ENCODE results near the gene SLC25A15.

The SLC25A15 gene

GRCh38 chr13:40799508-40799907 lies 10.1 kb downstream of the SLC25A15 start:
- no peak overlapping the region for H2AFZ ChIP-seq (ENCODE audit: low read depth, low read length, severe bottlenecking)
- no peak overlapping the region for H3K4me2 ChIP-seq (ENCODE audit: low read depth, low read length, poor library complexity, severe bottlenecking)
- H3K79me2 ChIP-seq (ENCODE audit: insufficient read depth, low read length), result no peaks in the 10 kb centered on the region
- no peaks in the 10 kb centered on the region for H3K27me3 ChIP-seq (ENCODE audit: low read length)
- H3K9me2 ChIP-seq (replicated peaks; ENCODE audit: insufficient read depth, low read length), result no peaks in the 10 kb centered on the region
- peaks cover 6% of the 10 kb centered on the region; the same call in 1 of the 2 replicates for H3K36me3 ChIP-seq (ENCODE audit: low read length)
- H3K27ac ChIP-seq (ENCODE audit: low read depth, low read length), result no peak overlapping the region
- H3F3A ChIP-seq (ENCODE audit: insufficient read depth), result no peaks in the 10 kb centered on the region
- TF ChIP-seq, protein P1, sequence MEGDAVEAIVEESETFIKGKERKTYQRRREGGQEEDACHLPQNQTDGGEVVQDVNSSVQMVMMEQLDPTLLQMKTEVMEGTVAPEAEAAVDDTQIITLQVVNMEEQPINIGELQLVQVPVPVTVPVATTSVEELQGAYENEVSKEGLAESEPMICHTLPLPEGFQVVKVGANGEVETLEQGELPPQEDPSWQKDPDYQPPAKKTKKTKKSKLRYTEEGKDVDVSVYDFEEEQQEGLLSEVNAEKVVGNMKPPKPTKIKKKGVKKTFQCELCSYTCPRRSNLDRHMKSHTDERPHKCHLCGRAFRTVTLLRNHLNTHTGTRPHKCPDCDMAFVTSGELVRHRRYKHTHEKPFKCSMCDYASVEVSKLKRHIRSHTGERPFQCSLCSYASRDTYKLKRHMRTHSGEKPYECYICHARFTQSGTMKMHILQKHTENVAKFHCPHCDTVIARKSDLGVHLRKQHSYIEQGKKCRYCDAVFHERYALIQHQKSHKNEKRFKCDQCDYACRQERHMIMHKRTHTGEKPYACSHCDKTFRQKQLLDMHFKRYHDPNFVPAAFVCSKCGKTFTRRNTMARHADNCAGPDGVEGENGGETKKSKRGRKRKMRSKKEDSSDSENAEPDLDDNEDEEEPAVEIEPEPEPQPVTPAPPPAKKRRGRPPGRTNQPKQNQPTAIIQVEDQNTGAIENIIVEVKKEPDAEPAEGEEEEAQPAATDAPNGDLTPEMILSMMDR (IDR thresholded peaks at IDR 0.05; ENCODE audit: insufficient read depth, low read length, poor library complexity, severe bottlenecking), result no peak
- no peak for TF ChIP-seq EZH2phosphoT487 (conservative IDR thresholded peaks at IDR 0.05; ENCODE audit: low read length)
- no peak overlapping the region for H3K9ac ChIP-seq (ENCODE audit: low read length)
- H4K20me1 ChIP-seq (ENCODE audit: low read depth, low read length), result no peaks in the 10 kb centered on the region
- H3K9me3 ChIP-seq (ENCODE audit: insufficient read depth, low read length), result no peaks in the 10 kb centered on the region
- no peak overlapping the region for H3K4me3 ChIP-seq (ENCODE audit: insufficient read depth, low read length, poor library complexity, severe bottlenecking)

- Histone ChIP-seq H3K27ac (ENCODE audit: low read depth, low read length) (no peak overlapping the region), H3K9me3 (ENCODE audit: insufficient read depth, low read length) (no peaks in the 10 kb centered on the region), H3K27me3 (ENCODE audit: low read length) (no peaks in the 10 kb centered on the region), H3F3A (ENCODE audit: insufficient read depth) (no peaks in the 10 kb centered on the region), H3K4me2 (ENCODE audit: low read depth, low read length, poor library complexity, severe bottlenecking) (no peak overlapping the region), H3K9me2 (replicated peaks; ENCODE audit: insufficient read depth, low read length) (no peaks in the 10 kb centered on the region), H3K79me2 (ENCODE audit: insufficient read depth, low read length) (no peaks in the 10 kb centered on the region), H3K36me3 (ENCODE audit: low read length) (peaks cover 6% of the 10 kb centered on the region; the same call in 1 of the 2 replicates), H4K20me1 (ENCODE audit: low read depth, low read length) (no peaks in the 10 kb centered on the region), H2AFZ (ENCODE audit: low read depth, low read length, severe bottlenecking) (no peak overlapping the region), H3K4me3 (ENCODE audit: insufficient read depth, low read length, poor library complexity, severe bottlenecking) (no peak overlapping the region), H3K9ac (ENCODE audit: low read length) (no peak overlapping the region)
- TF ChIP-seq, protein P1 (IDR thresholded peaks at IDR 0.05; ENCODE audit: insufficient read depth, low read length, poor library complexity, severe bottlenecking), result no peak
- TF ChIP-seq EZH2phosphoT487 (conservative IDR thresholded peaks at IDR 0.05; ENCODE audit: low read length), result no peak
Observed at GRCh38 chr13:40800559-40800958, 11.1 kb downstream of the SLC25A15 start.

DNA sequence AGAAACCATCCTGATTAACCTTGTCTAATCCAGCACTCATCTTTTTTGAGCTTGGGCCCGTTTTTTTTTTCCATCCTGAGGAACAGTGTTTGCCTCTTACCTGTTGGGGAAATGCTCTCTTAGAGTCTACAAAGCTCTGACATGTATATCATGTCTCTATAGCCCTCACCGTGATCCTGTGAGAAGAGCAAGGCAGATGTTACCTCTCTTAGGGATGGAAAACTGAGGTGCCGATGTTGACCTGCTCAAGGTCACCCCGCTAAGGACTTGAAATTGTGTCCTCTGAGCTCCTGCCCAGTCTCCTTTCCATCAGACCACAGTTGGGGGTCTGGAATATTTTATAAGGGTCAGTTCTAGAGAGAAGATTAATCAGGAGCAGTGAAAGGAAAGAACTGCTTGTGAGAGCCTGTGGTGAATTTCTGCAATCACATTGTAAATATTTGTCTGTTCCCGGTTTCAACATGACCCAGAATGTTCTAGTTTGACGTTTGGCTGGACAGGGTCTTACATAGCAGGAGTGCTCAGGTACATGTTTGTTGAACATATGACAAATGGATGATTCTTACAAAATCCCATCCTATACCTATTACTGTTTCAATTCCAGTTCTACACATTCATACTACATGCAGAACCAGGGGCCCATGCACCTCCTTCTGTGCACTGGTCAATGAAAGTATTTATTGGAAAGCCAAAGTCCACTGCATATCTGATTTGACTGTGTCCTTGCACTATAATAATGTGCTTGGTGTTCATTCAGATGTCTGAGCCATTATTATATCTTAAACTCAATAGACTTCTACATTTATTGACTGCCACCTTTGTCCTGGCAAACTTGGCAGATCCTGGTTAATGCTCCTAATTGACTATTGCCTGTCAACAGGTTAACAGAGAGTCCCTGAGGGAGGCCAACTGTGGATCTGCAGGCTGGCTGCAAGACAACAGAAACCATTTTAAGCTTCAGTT lies 12.1 kb downstream of the SLC25A15 start:
- no peaks in the 10 kb centered on the region for H4K20me1 ChIP-seq (ENCODE audit: low read depth, low read length)
- no peaks in the 10 kb centered on the region for H3K9me3 ChIP-seq (ENCODE audit: insufficient read depth, low read length)
- TF ChIP-seq EZH2phosphoT487 (conservative IDR thresholded peaks at IDR 0.05; ENCODE audit: low read length), result no peak
- TF ChIP-seq, protein P1 (IDR thresholded peaks at IDR 0.05; ENCODE audit: insufficient read depth, low read length, poor library complexity, severe bottlenecking), result no peak
- no peak overlapping the region for H3K9ac ChIP-seq (ENCODE audit: low read length)
- no peaks in the 10 kb centered on the region for H3K9me2 ChIP-seq (replicated peaks; ENCODE audit: insufficient read depth, low read length)
- H3K36me3 ChIP-seq (ENCODE audit: low read length), result peaks cover 6% of the 10 kb centered on the region; the same call in 1 of the 2 replicates
- no peaks in the 10 kb centered on the region for H3K27me3 ChIP-seq (ENCODE audit: low read length)
- H2AFZ ChIP-seq (ENCODE audit: low read depth, low read length, severe bottlenecking), result no peak overlapping the region
- H3K4me3 ChIP-seq (ENCODE audit: insufficient read depth, low read length, poor library complexity, severe bottlenecking), result no peak overlapping the region
- no peak overlapping the region for H3K27ac ChIP-seq (ENCODE audit: low read depth, low read length)
- H3K79me2 ChIP-seq (ENCODE audit: insufficient read depth, low read length), result no peaks in the 10 kb centered on the region
- H3F3A ChIP-seq (ENCODE audit: insufficient read depth), result no peaks in the 10 kb centered on the region
- H3K4me2 ChIP-seq (ENCODE audit: low read depth, low read length, poor library complexity, severe bottlenecking), result no peak overlapping the region
